ENCODE data around the gene DTX3L. TPM values are rescaled to one million over a fixed set of nuclear protein-coding genes. Genes with fewer than 3 reads are reported as not detected.
"Not testable (repeated sequence)": the region's sequence is repeated elsewhere in the genome, so short reads cannot be mapped to it uniquely, and the experiment has no call there.

DTX3L gene
- total RNA-seq, 1 donor from 2014 or later: 16.6 TPM

GRCh38 chr3:122559906-122560305, 4.2 kb upstream of the DTX3L start:
- no peaks in the 10 kb centered on the region for H3K27me3 Mint-ChIP-seq (ENCODE audit: low read depth)
- DNase-seq (ENCODE audit: low spot score): no peak
- H3K36me3 Mint-ChIP-seq (ENCODE audit: low read depth): peaks cover 15% of the 10 kb centered on the region
- H3K27ac Mint-ChIP-seq (ENCODE audit: unreplicated experiment): no peak overlapping the region
- TF ChIP-seq CTCF (IDR thresholded peaks at IDR 0.05): no peak
- H3K4me3 Mint-ChIP-seq (ENCODE audit: unreplicated experiment): no peak overlapping the region
- H3K9me3 Mint-ChIP-seq (ENCODE audit: low read depth): no peaks in the 10 kb centered on the region
- H3K4me1 Mint-ChIP-seq (ENCODE audit: low read depth): peaks cover 21% of the 10 kb centered on the region

- Mint-ChIP-seq H3K4me3 (ENCODE audit: unreplicated experiment) (no peak overlapping the region), H3K27ac (ENCODE audit: unreplicated experiment) (no peak overlapping the region), H3K4me1 (ENCODE audit: low read depth) (peaks cover 25% of the 10 kb centered on the region), H3K9me3 (ENCODE audit: low read depth) (no peaks in the 10 kb centered on the region), H3K27me3 (ENCODE audit: low read depth) (no peaks in the 10 kb centered on the region), H3K36me3 (ENCODE audit: low read depth) (peaks cover 8% of the 10 kb centered on the region)
- peak; percentile 85 for TF ChIP-seq CTCF (IDR thresholded peaks at IDR 0.05)
- DNase-seq (ENCODE audit: low spot score): no peak
Measured at GRCh38 chr3:122560680-122561079, 3.5 kb upstream of the DTX3L start.

- DNase-seq (ENCODE audit: low spot score): no peak
- H3K27me3 Mint-ChIP-seq (ENCODE audit: low read depth): no peaks in the 10 kb centered on the region
- H3K27ac Mint-ChIP-seq (ENCODE audit: unreplicated experiment): peak overlapping the region; percentile 77
- H3K36me3 Mint-ChIP-seq (ENCODE audit: low read depth): peaks cover 12% of the 10 kb centered on the region
- no peaks in the 10 kb centered on the region for H3K9me3 Mint-ChIP-seq (ENCODE audit: low read depth)
- no peak for TF ChIP-seq CTCF (IDR thresholded peaks at IDR 0.05)
- peak overlapping the region; percentile 88 for H3K4me3 Mint-ChIP-seq (ENCODE audit: unreplicated experiment)
- H3K4me1 Mint-ChIP-seq (ENCODE audit: low read depth): peaks cover 25% of the 10 kb centered on the region
Measured at GRCh38 chr3:122562923-122563716, 1.0 kb upstream of the DTX3L start.

- Mint-ChIP-seq H3K4me1 (ENCODE audit: low read depth) (peaks cover 25% of the 10 kb centered on the region), H3K9me3 (ENCODE audit: low read depth) (no peaks in the 10 kb centered on the region), H3K27ac (ENCODE audit: unreplicated experiment) (peak overlapping the region; percentile 77), H3K27me3 (ENCODE audit: low read depth) (no peaks in the 10 kb centered on the region), H3K36me3 (ENCODE audit: low read depth) (peaks cover 14% of the 10 kb centered on the region), H3K4me3 (ENCODE audit: unreplicated experiment) (peak overlapping the region; percentile 88)
- DNase-seq (ENCODE audit: low spot score): no peak
- TF ChIP-seq CTCF (IDR thresholded peaks at IDR 0.05): no peak
Measured at GRCh38 chr3:122563717-122564025, 467 bp upstream of the DTX3L start.

GRCh38 chr3:122568131-122568530, 4.0 kb downstream of the DTX3L start:
- not testable (repeated sequence) for H3K9me3 Mint-ChIP-seq (ENCODE audit: low read depth); H3K27me3 Mint-ChIP-seq (ENCODE audit: low read depth); H3K27ac Mint-ChIP-seq (ENCODE audit: unreplicated experiment); H3K4me3 Mint-ChIP-seq (ENCODE audit: unreplicated experiment); DNase-seq (ENCODE audit: low spot score)
- Mint-ChIP-seq H3K36me3 (ENCODE audit: low read depth) (peaks cover 24% of the 10 kb centered on the region), H3K4me1 (ENCODE audit: low read depth) (peaks cover 20% of the 10 kb centered on the region)

GRCh38 chr3:122568755-122569154, 4.6 kb downstream of the DTX3L start:
- TF ChIP-seq CTCF (IDR thresholded peaks at IDR 0.05): no peak

More at GRCh38 chr3:122568755-122569154, 4.6 kb downstream of the DTX3L start:
- no peaks in the 10 kb centered on the region for H3K9me3 Mint-ChIP-seq (ENCODE audit: low read depth)
- no peak overlapping the region for H3K27ac Mint-ChIP-seq (ENCODE audit: unreplicated experiment)
- no peak overlapping the region for H3K4me3 Mint-ChIP-seq (ENCODE audit: unreplicated experiment)
- peaks cover 15% of the 10 kb centered on the region for H3K4me1 Mint-ChIP-seq (ENCODE audit: low read depth)
- H3K36me3 Mint-ChIP-seq (ENCODE audit: low read depth): peaks cover 24% of the 10 kb centered on the region
- H3K27me3 Mint-ChIP-seq (ENCODE audit: low read depth): no peaks in the 10 kb centered on the region
- DNase-seq (ENCODE audit: low spot score): no peak

All from chondrocyte (in vitro differentiated cells).